Measurements from ENCODE around the gene SINHCAF. TPM values are rescaled to one million over a fixed set of nuclear protein-coding genes. Genes with fewer than 3 reads are reported as not detected.

The SINHCAF gene
- total and polyA plus RNA-seq, 2 of the 8 experiments (the other 6 are each of a cell fraction or from before 2014, with no cell fraction given): 138 to 576 TPM

- TF ChIP-seq, protein P1, sequence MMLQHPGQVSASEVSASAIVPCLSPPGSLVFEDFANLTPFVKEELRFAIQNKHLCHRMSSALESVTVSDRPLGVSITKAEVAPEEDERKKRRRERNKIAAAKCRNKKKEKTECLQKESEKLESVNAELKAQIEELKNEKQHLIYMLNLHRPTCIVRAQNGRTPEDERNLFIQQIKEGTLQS (IDR thresholded peaks at IDR 0.05; ENCODE audit: insufficient read depth, low read depth, low read length): no peak
- TF ChIP-seq ZNF274 (IDR thresholded peaks at IDR 0.05; ENCODE audit: borderline replicate concordance, extremely low read depth, low read length): no peak
- no peak for TF ChIP-seq RXRA (IDR thresholded peaks at IDR 0.05; ENCODE audit: insufficient read depth, low read depth, low read length)
- no peak for TF ChIP-seq SIN3A (conservative IDR thresholded peaks at IDR 0.05 in 1 of 2, IDR thresholded peaks at IDR 0.05 in 1 of 2; ENCODE audit: low read depth in 1 of 2, low read length in 2 of 2)
These were observed 12.0 kb upstream of the SINHCAF start (continued) for GRCh38 chr12:31337952-31338351.
